ENCODE data around the gene FYCO1.

GRCh38 chr3:46013316-46014094, 17.9 kb upstream of the FYCO1 start:
- TF ChIP-seq EZH2 (IDR thresholded peaks at IDR 0.05; ENCODE audit: insufficient read depth, poor library complexity, severe bottlenecking) (no peak), EZH2phosphoT487 (IDR thresholded peaks at IDR 0.05; ENCODE audit: insufficient read depth, low read depth) (no peak)
